Glomerular visceral epithelial cell (primary cell): ENCODE results near the gene TP53AIP1.
A peak's percentile ranks its signal among the peaks of the same experiment; 100 is the strongest.
"Not testable (repeated sequence)": the region's sequence is repeated elsewhere in the genome, so short reads cannot be mapped to it uniquely, and the experiment has no call there.

Experiments
- DNase-seq: peaks from one replicate; pipeline ENCODE4 v3.0.0-alpha.2; 2016; ENCODE audit errors: extremely low spot score

TP53AIP1 gene

GRCh38 chr11:128926000-128926399 is 16.7 kb downstream of the TP53AIP1 start:
- no peak for DNase-seq

GRCh38 chr11:128925250-128925600 is 17.4 kb downstream of the TP53AIP1 start:
- DNase-seq: no peak

- DNase-seq: no peak
Measured at GRCh38 chr11:128924510-128925249, 18.0 kb downstream of the TP53AIP1 start.

GRCh38 chr11:128924104-128924503 is 18.6 kb downstream of the TP53AIP1 start:
- no peak for DNase-seq

GRCh38 chr11:128921793-128922192 is 20.9 kb downstream of the TP53AIP1 start:
- no peak for DNase-seq

- DNase-seq: no peak
Measured at GRCh38 chr11:128920666-128921065, 22.0 kb downstream of the TP53AIP1 start.

GRCh38 chr11:128919635-128920034 is 23.0 kb downstream of the TP53AIP1 start:
- DNase-seq: not testable (repeated sequence)

- no peak for DNase-seq
Measured at GRCh38 chr11:128919216-128919615, 23.5 kb downstream of the TP53AIP1 start.

- DNase-seq: no peak
Measured at GRCh38 chr11:128917144-128917724, 25.4 kb downstream of the TP53AIP1 start.

GRCh38 chr11:128916681-128917080 is 26.0 kb downstream of the TP53AIP1 start:
- DNase-seq: no peak

GRCh38 chr11:128916037-128916572 is 26.6 kb downstream of the TP53AIP1 start:
- no peak for DNase-seq

- no peak for DNase-seq
Measured at GRCh38 chr11:128915149-128915521, 27.5 kb downstream of the TP53AIP1 start.

GRCh38 chr11:128914216-128915148 is 28.2 kb downstream of the TP53AIP1 start:
- DNase-seq: no peak

- DNase-seq: no peak
Measured at GRCh38 chr11:128913806-128914205, 28.9 kb downstream of the TP53AIP1 start.

- DNase-seq: no peak
Measured at GRCh38 chr11:128911701-128912100, 31.0 kb downstream of the TP53AIP1 start.

- DNase-seq: no peak
Measured at GRCh38 chr11:128911239-128911638, 31.4 kb downstream of the TP53AIP1 start.

GRCh38 chr11:128910576-128910975 is 32.1 kb downstream of the TP53AIP1 start:
- no peak for DNase-seq

- DNase-seq: no peak
Measured at GRCh38 chr11:128909438-128910125, 33.1 kb downstream of the TP53AIP1 start.

GRCh38 chr11:128908391-128909246 is 34.1 kb downstream of the TP53AIP1 start:
- DNase-seq: peak; percentile 8

- no peak for DNase-seq
Measured at GRCh38 chr11:128907585-128907984, 35.1 kb downstream of the TP53AIP1 start.
